Measurements from ENCODE around the gene KIFC3.
"Not testable (repeated sequence)": the region's sequence is repeated elsewhere in the genome, so short reads cannot be mapped to it uniquely, and the experiment has no call there.

KIFC3 gene

DNA sequence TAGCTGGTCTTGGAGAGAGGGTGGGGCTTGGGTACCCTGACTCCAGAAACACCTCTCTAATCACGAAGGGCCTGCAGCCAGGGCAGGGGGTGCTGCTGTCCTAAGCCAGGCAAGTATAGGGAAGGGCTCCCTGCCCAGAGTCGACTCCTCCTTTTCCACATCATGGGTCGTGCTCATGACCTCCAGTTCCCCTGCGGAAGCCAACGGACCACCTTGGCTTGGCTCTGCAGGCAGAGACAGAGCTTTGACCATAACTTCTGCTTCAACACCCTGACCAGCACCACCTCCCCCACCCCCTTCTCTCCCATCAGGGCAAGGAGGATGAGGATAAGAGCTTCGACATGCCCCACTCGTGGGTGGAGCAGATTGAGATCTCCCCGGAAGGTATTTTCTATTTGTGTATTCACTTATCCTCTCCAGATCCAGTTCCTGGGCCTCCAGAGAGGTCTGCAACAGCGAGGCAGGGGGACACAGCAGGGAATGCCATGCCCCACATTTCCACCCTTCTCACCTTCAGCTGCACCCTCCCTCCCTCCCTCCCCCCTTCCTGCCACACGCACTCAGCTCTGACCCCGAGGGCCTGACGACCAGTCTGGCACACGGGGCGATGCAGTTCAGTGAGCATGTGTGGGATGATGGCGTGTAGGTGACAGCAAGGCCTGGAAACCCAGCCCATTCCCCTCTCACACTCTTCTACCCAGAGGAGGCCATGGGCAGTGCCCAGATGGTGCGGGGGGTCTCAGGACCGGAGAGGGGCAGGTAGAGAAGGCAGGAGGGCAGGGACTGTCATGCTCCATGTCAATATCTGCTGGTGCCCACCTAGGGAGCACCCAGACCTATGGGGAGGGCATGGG lies 80.7 kb downstream of the KIFC3 start:
- DNase-seq (ENCODE audit: low spot score) = no peak

- DNase-seq (ENCODE audit: low spot score) = peak; percentile 69
Measured at GRCh38 chr16:57720142-57720575, 82.1 kb downstream of the KIFC3 start.

DNA sequence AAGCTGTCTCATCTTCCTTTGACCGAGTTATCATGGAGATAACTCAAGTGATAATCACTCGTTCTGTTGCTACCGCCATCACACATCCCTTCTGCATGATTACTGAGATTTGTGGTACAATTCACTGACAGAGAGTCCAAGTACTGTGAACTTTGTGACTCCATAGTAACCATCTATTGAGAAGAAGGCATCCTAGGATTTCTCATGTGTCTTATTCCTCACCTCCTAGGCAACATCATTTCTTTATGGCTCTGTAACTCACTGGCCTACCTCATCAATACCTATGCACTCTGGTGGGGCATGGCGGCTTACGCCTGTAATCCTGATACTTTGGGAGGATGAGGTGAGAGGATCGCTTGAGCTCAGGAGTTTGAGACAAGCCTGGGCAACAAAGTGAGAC lies 88.2 kb downstream of the KIFC3 start:
- no peak for DNase-seq (ENCODE audit: low spot score)

- no peak for DNase-seq (ENCODE audit: low spot score)
Measured at GRCh38 chr16:57713596-57713995, 88.7 kb downstream of the KIFC3 start.

- not testable (repeated sequence) for DNase-seq (ENCODE audit: low spot score)
Measured at GRCh38 chr16:57712569-57712968, 89.7 kb downstream of the KIFC3 start.

- no peak for DNase-seq (ENCODE audit: low spot score)
Measured at GRCh38 chr16:57711993-57712392, 90.3 kb downstream of the KIFC3 start.

- no peak for DNase-seq (ENCODE audit: low spot score)
Measured at GRCh38 chr16:57711346-57711745, 90.9 kb downstream of the KIFC3 start.

DNA sequence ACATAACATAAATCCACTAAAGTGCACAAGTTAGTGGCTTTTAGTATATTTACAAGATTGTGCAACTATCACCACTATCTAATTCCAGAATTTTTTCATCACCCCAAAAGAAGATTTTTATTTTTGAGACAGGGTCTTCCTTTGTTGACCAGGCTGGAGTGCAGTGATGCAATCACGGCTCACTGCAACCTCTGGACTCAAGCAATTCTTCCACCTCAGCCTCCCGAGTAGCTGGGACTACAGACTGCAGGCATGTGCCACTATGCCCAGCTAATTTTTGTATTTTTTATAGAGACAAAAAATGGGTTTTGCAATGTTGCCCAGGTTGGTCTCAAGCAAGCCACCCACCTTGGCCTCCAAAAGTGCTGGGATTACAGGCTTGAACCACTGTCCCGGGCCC lies 92.6 kb downstream of the KIFC3 start:
- no peak for DNase-seq (ENCODE audit: low spot score)
